ENCODE measurements around the gene NRXN3.

NRXN3 gene

GRCh38 chr14:78308079-78308478 lies 137.9 kb downstream of the NRXN3 start:
- no peak for TF ChIP-seq ZBTB26 (tag by site-specific recombination; optimal IDR thresholded peaks at IDR 0.05)
- TF ChIP-seq ZNF488 (tag by site-specific recombination; IDR thresholded peaks at IDR 0.05) = no peak
- no peak for TF ChIP-seq KLF8 (tag by site-specific recombination; IDR thresholded peaks at IDR 0.05)
- TF ChIP-seq KLF17 (tag by site-specific recombination; IDR thresholded peaks at IDR 0.05) = no peak
- no peak for TF ChIP-seq PRDM1 (tag by site-specific recombination; IDR thresholded peaks at IDR 0.05)
- TF ChIP-seq ZNF112 (tag by site-specific recombination; IDR thresholded peaks at IDR 0.05) = no peak
- no peak for TF ChIP-seq ZNF140 (tag by site-specific recombination; IDR thresholded peaks at IDR 0.05)
- TF ChIP-seq SCRT1 (tag by site-specific recombination; IDR thresholded peaks at IDR 0.05; ENCODE audit: borderline replicate concordance) = no peak
- TF ChIP-seq PRDM4 (tag by site-specific recombination; IDR thresholded peaks at IDR 0.05) = no peak
- TF ChIP-seq ZNF555 (tag by site-specific recombination; conservative IDR thresholded peaks at IDR 0.05) = no peak
- no peak for TF ChIP-seq ZBTB48 (tag by site-specific recombination; IDR thresholded peaks at IDR 0.05)
- no peak for TF ChIP-seq ZNF433 (tag by site-specific recombination; IDR thresholded peaks at IDR 0.05; ENCODE audit: low read depth)
- TF ChIP-seq ZSCAN5A (tag by site-specific recombination; IDR thresholded peaks at IDR 0.05) = no peak
- no peak for TF ChIP-seq ZNF248 (tag by site-specific recombination; IDR thresholded peaks at IDR 0.05)
- TF ChIP-seq PRDM10 (tag by site-specific recombination; IDR thresholded peaks at IDR 0.05) = no peak
- no peak for TF ChIP-seq ZBTB6 (tag by site-specific recombination; IDR thresholded peaks at IDR 0.05)
- Histone ChIP-seq H3K27ac (ENCODE audit: extremely low read depth, low read depth, low read length) (no peak overlapping the region), H3K9me3 (ENCODE audit: control insufficient read depth, insufficient read depth, low read depth, low read length) (no peaks in the 10 kb centered on the region), H3K4me3 (ENCODE audit: low read depth, low read length) (no peak overlapping the region), H3K36me3 (ENCODE audit: control insufficient read depth in 2 of 2, insufficient read depth in 1 of 2, low read length in 2 of 2) (no peaks in the 10 kb centered on the region), H3K4me1 (ENCODE audit: control insufficient read depth, insufficient read depth, low read length) (peaks cover 10% of the 10 kb centered on the region)
- POLR2A ChIA-PET = no interaction called here
- CTCF ChIA-PET = interaction anchor here (0.6 to 0.7 kb wide), 2 partner anchors 144 to 163 kb away, joined by 4 to 5 read pairs; no protein-coding TSS in a partner anchor
